HUDEP-2 (cell line): ENCODE data around the gene UTP15.

Experiments used
- DNase-seq, 76 experiments: peaks; one replicate each; lab custom pipeline; 2025; ENCODE audit not compliant: unreplicated experiment in 76 of 76; lab: John Stamatoyannopoulos, UW

Gene UTP15

DNA sequence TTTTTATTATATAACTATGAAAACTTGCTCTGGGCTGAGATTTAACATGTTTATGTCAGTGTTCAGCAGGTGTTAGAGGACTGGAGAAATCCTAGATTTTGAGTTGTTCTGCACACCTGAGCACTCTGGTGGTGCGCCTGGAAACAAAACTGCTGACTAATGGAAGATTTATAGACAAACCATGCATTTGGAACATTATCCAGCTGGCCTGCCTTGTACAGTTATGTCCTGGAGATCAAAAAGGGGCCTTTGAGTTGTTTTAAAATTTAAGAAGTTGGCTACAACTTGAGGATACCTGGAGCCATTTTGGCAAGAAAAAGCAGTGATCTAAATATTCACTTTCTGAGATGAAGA, 54.8 kb downstream of the UTP15 start:
- DNase-seq = no peak

DNA sequence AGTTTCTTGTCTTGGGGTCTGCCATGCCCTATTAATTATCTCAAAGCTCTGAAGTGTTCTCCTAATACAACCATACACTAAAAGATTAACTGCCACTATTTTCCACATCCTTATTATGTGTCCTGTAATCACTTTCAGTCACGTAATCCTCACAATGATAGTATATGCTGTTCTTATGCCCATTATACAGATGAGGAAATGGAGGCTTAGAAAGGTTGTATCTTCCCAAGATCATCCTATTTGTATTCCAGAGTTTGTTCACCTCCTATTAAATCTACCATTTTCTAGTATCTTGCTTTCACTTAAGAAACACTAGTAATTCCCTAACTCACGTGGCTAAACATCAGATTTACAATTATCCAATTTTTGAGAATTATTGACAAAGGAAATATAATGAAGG, 57.5 kb downstream of the UTP15 start:
- no peak for DNase-seq

DNA sequence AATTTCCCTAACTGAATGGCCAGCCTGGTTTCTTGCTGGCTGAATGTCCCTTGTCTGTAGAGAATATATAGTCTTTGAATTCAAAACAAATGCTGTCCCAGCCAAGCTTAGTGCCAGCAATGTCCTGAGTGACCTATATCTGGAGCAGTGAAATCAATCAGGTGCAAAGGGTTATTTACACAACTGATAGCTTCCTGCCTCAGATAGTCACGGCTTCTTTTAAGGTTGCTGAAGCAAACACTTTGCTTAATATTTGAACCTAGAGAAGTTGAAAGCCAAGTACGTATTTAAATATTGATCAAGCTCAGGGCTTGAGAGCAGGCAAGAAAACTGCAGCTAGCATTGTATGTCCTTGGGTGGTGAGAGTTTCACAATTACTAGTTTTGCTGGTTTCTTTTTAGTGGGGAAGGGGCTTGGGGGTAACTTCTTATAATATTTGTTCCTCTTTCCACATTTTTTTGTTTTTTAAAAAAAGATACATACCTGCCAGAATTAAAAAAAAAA, 58.4 kb downstream of the UTP15 start:
- no peak for DNase-seq

DNA sequence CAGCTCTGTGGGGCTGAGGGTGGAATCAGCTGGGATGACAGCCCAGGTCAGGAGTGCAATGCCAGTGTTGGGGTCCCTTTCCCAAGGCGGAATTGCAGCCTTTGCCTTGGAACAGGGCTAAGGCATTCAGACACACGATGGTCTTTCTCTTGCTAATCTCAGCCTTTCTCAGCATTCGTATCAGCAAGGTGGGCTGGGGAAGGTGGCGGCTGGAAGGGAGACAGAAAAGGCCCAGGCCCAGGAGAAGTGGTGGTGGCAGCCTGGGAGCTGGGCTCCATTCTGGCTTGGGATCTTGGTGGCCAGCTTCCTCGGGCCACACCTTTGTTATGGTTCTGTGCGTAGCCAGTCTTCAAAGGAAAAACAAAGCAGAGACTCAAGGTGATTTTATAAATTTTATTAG, 59.3 kb downstream of the UTP15 start:
- no peak for DNase-seq

DNA sequence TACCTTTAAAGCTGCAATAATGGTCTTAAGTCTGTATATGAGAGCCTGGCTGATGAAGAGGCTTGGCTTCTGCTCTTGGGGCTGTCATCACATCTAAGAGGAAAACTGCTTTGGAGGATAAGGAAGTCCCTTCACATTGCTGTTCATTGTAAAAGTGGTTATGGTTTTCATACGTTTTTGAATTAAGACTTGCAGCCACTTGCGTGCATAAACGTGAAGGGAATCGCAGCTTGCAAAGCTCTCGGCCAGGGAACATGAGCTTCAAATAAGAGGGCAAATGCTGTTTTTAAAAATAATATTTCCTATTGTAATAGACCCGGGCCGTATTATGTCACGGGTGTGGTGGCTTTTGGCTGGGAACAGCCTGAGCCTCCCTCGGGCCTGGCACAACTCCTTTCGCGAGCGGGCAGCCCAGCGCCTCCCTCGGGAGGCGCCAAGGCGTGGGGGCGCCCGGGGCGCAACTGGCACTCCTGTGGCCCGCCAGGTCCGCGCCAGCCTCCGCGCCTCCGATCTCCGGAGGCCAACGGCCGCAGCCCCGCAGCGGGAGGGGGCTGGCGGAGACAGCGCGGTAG, 59.9 kb downstream of the UTP15 start:
- DNase-seq = peak in 9 of 76 experiments; percentile 1 to 42 (median 20)

DNA sequence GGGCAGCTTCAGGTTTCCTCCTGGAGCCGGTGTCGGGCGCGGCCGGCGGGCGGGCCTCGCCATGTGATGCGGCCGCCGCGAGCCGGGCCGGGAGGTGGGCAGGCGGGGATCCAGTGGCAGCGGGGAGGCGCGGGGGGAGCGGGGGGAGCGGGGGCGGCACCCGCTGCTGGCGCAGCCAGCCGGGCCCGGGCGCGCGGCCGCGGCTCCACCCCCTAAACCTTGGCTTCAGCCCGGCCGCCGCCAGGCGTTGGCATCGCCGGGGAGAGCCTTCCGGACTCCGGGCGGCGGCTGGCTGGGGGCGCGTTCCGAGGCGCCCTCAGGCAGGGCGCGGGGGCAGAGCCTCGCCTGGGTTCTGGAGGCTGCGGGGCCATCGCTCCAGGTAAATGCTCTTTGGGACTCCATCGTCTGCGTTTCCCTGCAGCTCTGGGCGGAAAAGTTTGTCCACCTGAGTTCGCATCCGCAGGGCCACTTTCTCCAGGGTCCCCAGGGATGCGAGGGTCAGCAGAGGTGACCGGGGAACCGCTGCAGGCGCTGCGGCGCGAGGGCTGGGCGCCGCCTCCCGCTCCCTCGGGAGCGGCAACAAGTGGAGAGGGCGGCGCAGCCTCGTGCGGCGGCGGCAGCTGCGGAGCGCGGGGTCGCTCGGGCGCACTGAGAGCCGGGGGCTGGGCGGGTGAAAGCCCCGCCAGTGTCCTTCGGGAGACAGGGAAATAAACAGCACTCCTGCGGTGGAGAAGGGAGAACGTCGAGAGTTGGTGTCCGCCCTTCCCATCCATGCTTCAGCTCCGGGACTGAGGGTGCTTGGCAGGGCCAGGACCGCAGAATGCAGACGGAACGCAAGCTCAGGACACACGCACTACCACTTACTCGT, 60.6 kb downstream of the UTP15 start, which contains the start of gene ARHGEF28:
TSS of gene ARHGEF28 (plus strand) at position 253 of the 868 bp plus-strand sequence. CDS start 58,656 bp downstream, outside the sequence.
- DNase-seq = peak in 50 of 76 experiments; percentile 1 to 61 (median 32)

DNA sequence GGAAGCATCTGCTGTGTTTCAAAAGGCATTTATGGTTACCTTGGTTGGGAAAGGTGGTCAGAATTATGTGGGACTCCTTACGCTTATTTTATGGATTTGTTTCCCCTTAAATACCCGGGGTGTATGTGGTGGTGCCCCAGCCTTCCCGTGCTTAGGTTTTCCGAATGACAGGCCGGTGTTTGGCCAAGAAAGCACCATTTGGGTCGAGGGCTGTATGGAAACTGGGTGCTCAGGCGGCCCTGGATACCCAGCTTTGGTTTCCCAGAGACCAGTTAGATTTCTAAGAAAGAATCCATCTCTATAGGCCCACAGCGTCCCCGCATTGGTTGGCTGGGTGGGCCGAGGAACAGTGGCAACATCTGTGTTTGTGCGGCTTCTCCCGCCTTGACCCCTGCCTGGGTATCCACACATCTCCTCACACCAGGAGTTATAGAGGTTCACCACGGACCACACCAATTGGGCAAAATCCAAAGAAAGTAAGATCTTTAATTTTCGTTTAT, 61.3 kb downstream of the UTP15 start:
- no peak for DNase-seq

DNA sequence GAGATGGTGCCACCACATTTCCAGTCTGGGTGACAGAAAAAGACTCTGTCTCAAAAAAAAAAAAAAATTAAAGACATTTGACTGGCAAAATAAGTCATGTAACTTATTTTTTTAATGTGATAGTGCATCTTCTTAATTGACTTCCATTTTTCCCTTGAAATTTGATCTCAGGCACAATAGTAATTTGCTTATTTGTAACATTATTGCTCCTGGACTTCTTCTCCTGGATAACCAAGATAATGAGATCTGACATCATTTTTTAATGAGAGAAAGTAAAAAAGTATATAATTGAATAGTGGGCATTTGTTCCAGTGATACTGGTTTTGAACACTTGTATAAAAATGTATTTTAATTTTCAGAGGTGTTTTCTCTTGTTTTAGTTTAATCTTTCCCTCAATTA, 63.9 kb downstream of the UTP15 start:
- DNase-seq = no peak

DNA sequence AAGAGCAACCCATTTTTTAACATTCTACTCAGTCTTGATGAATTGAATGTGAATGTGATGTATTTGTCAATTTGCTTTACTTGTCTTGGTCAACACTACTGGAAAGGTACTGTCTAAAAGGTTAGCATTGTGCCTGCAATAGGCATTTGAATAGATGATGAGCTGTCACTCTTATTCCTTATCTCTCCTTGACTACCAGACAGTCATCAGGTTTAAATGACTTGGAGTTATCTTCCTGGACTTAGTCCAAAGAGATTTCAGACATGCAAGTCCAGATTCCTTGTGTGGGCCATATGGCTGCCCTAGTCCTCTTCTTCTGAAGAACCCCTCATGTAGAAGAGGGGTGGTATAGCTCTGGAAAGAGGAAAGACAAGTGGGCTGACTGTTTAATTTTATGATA, 65.2 kb downstream of the UTP15 start:
- DNase-seq = no peak

DNA sequence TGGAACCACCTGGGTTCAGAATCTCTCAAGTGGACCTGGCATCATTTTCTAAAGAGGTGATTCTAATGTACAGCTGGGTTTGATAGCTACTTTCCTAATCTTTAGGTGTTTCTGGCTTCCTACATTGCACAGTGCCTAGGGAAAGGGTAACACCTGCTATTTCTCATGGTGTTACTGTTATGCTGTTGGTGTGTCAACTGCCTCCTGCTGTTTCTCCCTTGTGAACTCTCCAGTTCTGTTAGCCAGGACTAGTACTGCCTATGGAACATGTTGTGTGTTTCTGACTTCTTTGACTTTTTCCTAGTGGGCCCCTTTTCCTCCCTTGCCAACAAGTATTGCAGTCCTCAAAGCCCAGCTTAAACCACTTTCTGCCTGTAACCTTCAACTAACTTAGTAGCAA, 66.0 kb downstream of the UTP15 start:
- DNase-seq = no peak
